Measurements from ENCODE around the gene VPS33A. TPM values are rescaled to one million over a fixed set of nuclear protein-coding genes. Genes with fewer than 3 reads are reported as not detected.

The VPS33A gene
- total and polyA plus RNA-seq, 2 experiments from 2014 or later: 18.6 to 37.4 TPM

DNA sequence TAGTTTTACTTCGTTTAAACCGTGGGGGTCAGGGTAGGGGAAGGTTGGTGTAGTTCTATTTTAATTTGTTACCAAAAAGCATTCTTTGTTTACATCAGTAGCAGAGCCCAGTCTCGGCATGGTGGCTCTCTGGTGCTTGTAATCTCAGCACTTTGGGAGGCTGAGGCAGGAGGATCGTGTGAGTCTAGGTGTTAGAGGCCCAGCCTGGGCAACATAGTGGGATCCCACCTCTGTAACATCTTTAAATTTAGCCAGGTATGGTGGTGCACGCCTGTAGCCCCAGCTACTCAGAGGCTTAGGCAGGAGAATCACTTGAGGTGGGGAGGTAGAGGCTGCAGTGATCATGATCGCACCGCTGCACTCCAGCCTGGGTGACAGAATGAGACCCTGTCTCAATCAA is 81.2 kb downstream of the VPS33A start:
- Histone ChIP-seq H3K27ac (no peak overlapping the region), H3K4me1 (ENCODE audit: low read depth) (no peaks in the 10 kb centered on the region), H3K9me3 (ENCODE audit: low read depth) (no peaks in the 10 kb centered on the region), H3K36me3 (no peaks in the 10 kb centered on the region), H3K27me3 (peaks cover 14% of the 10 kb centered on the region), H3K4me3 (no peak overlapping the region)
- no peak for DNase-seq (ENCODE audit: low read depth in 1 of 2, low spot score in 1 of 2)
- TF ChIP-seq, protein P1, sequence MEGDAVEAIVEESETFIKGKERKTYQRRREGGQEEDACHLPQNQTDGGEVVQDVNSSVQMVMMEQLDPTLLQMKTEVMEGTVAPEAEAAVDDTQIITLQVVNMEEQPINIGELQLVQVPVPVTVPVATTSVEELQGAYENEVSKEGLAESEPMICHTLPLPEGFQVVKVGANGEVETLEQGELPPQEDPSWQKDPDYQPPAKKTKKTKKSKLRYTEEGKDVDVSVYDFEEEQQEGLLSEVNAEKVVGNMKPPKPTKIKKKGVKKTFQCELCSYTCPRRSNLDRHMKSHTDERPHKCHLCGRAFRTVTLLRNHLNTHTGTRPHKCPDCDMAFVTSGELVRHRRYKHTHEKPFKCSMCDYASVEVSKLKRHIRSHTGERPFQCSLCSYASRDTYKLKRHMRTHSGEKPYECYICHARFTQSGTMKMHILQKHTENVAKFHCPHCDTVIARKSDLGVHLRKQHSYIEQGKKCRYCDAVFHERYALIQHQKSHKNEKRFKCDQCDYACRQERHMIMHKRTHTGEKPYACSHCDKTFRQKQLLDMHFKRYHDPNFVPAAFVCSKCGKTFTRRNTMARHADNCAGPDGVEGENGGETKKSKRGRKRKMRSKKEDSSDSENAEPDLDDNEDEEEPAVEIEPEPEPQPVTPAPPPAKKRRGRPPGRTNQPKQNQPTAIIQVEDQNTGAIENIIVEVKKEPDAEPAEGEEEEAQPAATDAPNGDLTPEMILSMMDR (IDR thresholded peaks at IDR 0.05; ENCODE audit: low read depth, low read length): no peak

DNA sequence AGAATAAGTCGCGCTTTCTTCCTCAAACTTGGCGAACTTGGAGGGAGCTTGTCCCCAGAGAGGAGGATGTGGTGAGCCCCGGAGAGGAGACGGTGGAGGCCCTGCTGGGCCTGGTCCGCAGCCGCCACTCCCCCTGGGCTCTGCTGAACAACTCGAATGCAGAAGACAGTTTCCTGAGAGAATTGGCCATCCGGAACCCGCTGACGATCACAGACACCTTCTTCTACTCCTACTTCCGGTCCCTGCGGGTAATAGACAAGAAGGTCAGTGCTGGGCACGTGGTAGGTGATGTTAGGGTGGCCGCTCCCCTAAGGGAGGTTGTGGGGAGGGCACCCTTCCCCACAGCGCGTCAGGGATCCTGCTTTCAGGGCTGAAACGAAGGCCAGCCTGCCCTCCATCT is 81.8 kb downstream of the VPS33A start:
- TF ChIP-seq, protein P1 (IDR thresholded peaks at IDR 0.05; ENCODE audit: low read depth, low read length): no peak
- Histone ChIP-seq H3K27me3 (peaks cover 14% of the 10 kb centered on the region), H3K9me3 (ENCODE audit: low read depth) (no peaks in the 10 kb centered on the region), H3K4me1 (ENCODE audit: low read depth) (no peaks in the 10 kb centered on the region), H3K36me3 (no peaks in the 10 kb centered on the region), H3K4me3 (no peak overlapping the region), H3K27ac (no peak overlapping the region)
- no peak for DNase-seq (ENCODE audit: low read depth in 1 of 2, low spot score in 1 of 2)

DNA sequence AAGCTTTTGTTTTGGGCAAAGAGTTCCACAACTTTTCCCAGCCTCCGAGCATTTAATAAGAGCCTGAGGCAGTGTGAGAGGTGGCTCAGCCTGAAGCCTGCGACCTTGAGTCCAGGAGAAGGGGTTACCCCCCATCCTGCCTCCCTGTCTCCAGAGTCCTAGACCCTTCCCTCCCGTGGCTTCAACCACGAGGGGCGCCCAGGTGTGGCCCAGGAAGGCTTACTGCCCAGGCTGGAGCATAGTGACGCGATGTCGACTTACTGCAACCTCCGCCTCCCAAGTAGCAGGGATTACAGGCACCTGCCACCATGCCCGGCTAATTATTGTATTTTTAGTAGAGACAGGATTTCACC is 82.7 kb downstream of the VPS33A start:
- no peak for DNase-seq (ENCODE audit: low read depth in 1 of 2, low spot score in 1 of 2)
- TF ChIP-seq, protein P1 (IDR thresholded peaks at IDR 0.05; ENCODE audit: low read depth, low read length): no peak
- Histone ChIP-seq H3K36me3 (no peaks in the 10 kb centered on the region), H3K27me3 (peaks cover 14% of the 10 kb centered on the region), H3K9me3 (ENCODE audit: low read depth) (no peaks in the 10 kb centered on the region), H3K4me3 (peak overlapping the region; percentile 42), H3K27ac (no peak overlapping the region), H3K4me1 (ENCODE audit: low read depth) (no peaks in the 10 kb centered on the region)

DNA sequence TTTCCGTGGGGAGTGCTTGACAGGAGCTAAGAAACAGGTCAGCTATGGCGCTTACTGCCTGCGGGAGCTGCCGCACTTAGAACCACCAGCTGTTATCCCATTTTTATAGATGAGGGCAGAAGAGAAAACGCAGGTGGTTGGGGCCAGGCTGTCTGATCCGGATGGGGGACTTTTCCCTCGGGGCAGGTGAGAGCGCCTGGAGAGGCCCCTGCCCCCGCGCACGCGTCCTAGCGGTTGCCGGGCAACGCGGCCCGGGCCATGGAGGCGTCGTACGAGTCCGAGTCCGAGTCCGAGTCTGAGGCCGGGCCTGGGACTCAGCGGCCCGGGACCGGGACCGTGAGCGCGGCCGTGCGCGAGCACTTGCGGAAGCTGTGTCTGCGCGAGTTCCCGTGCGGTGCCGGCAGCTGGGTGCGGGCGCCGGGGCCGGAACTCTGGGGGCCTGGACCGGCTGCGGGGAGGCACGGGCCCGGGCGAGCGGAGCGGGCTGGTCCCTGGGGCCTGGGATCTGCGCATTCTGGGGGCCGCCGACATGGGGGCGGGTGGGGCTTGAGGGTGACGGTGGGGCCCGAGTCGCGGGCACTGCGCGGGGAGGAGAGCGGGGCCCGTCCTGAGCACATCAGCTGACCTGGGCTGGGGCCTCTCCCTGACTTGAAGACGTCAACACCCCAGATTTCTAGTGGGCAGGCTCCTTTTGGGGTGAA is 83.3 kb downstream of the VPS33A start, which contains the start of gene LRRC43:
LRRC43 (plus strand) TSS at position 237 of the 701 bp plus-strand sequence; CDS start at position 259, 22 bp downstream.
- Histone ChIP-seq H3K4me3 (peak within 1 kb of the TSS; percentile 42), H3K27ac (no peak within 1 kb of the TSS), H3K27me3 (peaks cover 14% of the 10 kb centered on the region), H3K9me3 (ENCODE audit: low read depth) (no peaks in the 10 kb centered on the region), H3K36me3 (no peaks in the 10 kb centered on the region), H3K4me1 (ENCODE audit: low read depth) (no peaks in the 10 kb centered on the region)
- TF ChIP-seq, protein P1 (IDR thresholded peaks at IDR 0.05; ENCODE audit: low read depth, low read length): no peak
- DNase-seq (ENCODE audit: low read depth in 1 of 2, low spot score in 1 of 2): peak; percentile 45 to 63

Other genes with a start within 250 kb of the VPS33A start
- gene BCL7A, start 244.6 kb downstream of the VPS33A start, total RNA-seq: 16.2 and 30.5 TPM in 2 replicates
- gene BCL7A, start 244.6 kb downstream of the VPS33A start, polyA plus RNA-seq: 19.1 and 20.8 TPM in 2 replicates
- 5.5 and 8.2 TPM in 2 replicates for gene MLXIP, start 187.7 kb downstream of the VPS33A start, total RNA-seq
- gene MLXIP, start 187.7 kb downstream of the VPS33A start, polyA plus RNA-seq: 11.0 and 13.7 TPM in 2 replicates
- not detected in 2 replicates for gene IL31, start 92.3 kb downstream of the VPS33A start, total RNA-seq
- not detected in 2 replicates for gene IL31, start 92.3 kb downstream of the VPS33A start, polyA plus RNA-seq
- gene LRRC43, start 83.4 kb downstream of the VPS33A start, total RNA-seq: 1.3 and 5.2 TPM in 2 replicates
- 2.0 and 6.0 TPM in 2 replicates for gene LRRC43, start 83.4 kb downstream of the VPS33A start, polyA plus RNA-seq
- 0.12 and 0.67 TPM in 2 replicates for gene B3GNT4, start 62.8 kb downstream of the VPS33A start, total RNA-seq
- gene B3GNT4, start 62.8 kb downstream of the VPS33A start, polyA plus RNA-seq: 0.89 and 2.2 TPM in 2 replicates
- gene DIABLO, start 40.4 kb downstream of the VPS33A start, total RNA-seq: 72.3 and 80.8 TPM in 2 replicates
- 93.3 and 95.9 TPM in 2 replicates for gene DIABLO, start 40.4 kb downstream of the VPS33A start, polyA plus RNA-seq
- 29.1 and 46.3 TPM in 2 replicates for gene CLIP1, start 156.2 kb upstream of the VPS33A start, total RNA-seq
- gene CLIP1, start 156.2 kb upstream of the VPS33A start, polyA plus RNA-seq: 29.6 and 40.0 TPM in 2 replicates
- gene ZCCHC8, start 234.4 kb upstream of the VPS33A start, total RNA-seq: 16.8 and 21.8 TPM in 2 replicates
- gene ZCCHC8, start 234.4 kb upstream of the VPS33A start, polyA plus RNA-seq: 17.9 and 19.2 TPM in 2 replicates